ENCODE results near the gene ARHGAP15.
A peak's percentile ranks its signal among the peaks of the same experiment; 100 is the strongest.
"Not testable (repeated sequence)": the region's sequence is repeated elsewhere in the genome, so short reads cannot be mapped to it uniquely, and the experiment has no call there.

Gene ARHGAP15

DNA sequence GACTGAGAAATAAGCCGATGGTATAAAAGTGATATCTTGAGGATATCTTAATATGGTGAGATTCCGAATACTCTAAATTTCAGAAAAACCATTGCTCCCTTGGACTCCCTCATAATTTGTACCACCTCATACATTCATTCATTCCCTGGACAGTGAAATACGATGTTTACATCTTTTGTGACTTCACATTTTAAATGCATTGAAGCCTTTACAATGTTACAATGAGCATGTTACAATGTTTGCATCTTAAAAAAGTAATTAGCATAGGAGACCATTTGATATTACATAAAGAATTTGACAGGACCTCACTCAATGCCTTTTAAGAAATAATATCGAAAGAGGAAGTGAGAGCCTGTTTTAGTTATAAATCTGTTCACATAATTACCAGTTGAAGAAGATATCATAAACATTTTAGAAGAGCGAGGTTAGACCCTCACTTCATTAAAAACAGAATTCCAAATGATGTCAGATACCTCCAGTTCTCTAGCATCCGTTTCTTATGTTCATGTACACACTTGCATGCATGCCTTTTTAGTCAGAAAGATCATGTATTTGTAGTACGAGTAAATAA, 372.0 kb downstream of the ARHGAP15 start:
- DNase-seq = no peak

DNA sequence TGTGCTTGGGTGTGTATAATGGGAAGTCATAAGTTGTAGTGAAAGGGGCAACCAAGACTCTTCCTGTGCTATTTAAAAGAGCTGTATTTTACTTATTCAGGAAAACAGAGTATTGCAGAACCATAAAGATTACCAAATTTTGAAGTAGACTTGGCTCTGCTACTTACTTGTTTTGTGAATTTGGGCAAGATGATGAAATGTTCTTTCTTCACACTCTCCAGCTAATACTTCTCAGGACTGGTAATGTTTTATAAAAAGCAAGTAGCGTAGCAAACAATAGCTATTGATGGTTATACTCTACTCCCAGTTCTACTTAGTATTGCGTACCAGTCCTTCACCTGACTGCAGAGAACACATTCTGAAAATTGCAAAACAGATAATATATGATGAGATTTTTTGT, 374.1 kb downstream of the ARHGAP15 start:
- DNase-seq = peak; percentile 18 to 28

DNA sequence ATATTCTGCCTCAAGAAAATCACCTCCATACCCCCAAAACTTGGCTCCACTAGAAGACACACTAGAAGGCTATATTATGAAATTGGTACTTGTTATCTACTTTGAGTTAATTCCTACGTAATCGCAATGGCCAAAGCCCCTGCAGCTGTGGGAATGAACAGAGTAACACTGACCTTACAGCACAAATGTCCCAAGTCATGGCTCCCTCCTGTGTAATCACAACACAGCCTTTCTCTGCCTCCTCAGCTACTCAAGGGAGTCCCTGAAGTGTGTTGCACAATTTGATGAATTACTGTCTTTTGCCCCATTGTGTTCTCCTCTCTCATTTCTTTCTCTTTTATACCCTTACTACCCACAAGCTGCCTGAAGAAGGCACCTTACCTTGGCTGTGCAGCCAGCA, 375.2 kb downstream of the ARHGAP15 start:
- DNase-seq = no peak

DNA sequence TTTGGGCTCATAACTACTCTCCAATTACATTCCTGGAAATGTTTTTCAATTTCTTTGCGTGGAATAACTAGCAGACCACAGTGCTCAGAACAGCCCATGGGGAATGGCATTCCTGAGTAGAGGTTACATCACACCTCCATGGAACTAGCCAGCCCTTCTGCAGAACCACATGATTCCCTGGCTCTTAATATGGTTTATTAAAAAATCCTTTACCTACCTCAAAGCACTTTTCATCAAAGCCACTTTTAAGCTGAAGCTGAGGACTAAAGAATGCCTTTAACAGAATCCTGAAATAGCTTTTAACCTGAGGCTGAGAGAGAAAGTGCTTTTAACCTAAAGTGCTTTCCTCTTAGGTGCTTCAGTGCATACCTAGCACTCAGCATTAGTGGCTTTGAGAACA, 376.3 kb downstream of the ARHGAP15 start:
- DNase-seq = no peak

DNA sequence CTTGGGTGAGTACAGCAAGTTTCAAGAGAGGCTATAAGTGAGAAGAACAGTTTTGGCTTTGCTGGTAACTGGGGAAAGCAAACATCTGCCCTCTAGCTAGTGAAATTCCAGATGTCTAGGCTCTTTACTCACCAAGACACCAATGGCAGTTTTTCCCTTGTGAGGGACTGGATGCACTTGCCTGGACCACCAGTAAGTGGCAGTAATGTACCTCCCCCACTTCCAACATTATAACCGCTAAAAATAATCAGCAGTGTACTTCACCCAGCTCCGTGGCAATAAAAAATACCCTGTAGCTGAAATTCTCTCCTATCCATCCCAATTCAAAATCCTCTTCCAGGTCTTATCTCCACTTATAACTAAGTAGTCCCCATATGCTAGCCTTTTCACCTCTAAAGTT, 383.9 kb downstream of the ARHGAP15 start:
- DNase-seq = no peak

DNA sequence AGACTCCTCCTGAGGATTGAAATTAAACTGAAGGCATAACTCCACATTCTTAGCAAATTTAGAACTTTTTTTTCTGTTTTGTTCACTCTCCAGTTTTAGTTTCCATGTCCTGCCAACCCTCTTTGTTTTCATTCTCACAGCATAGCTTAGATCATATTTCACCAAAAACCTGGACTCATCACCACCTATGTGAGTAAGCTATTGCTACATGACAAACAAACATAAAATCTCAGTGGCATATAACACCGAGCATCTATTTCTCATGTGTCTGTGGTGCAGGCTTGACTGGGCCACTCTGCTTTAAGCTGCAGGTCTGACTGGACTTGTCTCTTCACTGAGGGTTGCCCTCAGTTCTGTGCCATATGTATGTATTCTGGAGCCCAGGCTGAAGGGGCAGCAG, 385.2 kb downstream of the ARHGAP15 start:
- no peak for DNase-seq

DNA sequence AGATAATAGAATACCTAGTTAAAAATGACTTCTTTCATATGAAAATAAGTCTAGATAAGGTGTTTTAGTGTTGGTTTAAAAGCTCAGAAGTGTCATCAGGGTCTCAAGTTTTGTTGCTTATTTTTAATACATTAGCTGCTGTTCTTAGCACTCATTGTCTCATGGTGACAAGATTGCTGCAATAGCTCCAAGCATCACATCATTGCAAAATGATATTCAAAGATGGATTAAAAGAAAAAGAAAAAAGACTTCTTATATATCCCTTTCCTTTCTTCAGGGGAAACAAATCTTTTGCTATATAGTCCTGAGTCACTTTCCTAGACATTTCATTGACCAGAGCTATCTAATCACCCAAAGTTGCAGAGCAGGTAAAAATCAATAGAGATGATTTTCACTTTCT, 386.1 kb downstream of the ARHGAP15 start:
- DNase-seq = no peak

DNA sequence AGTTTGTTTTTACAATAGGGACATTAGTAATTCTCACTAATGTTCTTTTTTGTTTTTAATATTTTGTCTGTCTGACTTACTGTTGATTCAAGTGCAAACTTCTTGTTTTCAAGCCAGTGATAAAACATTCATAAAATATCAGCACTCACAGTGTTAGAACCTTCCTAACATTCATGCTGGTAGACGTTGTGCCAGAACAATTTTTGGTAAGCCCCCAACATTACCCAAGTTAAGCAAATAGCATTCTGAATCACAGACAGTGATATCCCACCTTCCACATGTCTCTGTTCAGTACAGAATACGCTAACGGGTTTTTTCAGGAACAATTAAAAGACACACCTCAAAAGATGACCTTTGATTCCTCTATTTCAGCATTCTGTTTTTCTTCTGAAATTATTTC, 390.3 kb downstream of the ARHGAP15 start:
- DNase-seq = no peak

DNA sequence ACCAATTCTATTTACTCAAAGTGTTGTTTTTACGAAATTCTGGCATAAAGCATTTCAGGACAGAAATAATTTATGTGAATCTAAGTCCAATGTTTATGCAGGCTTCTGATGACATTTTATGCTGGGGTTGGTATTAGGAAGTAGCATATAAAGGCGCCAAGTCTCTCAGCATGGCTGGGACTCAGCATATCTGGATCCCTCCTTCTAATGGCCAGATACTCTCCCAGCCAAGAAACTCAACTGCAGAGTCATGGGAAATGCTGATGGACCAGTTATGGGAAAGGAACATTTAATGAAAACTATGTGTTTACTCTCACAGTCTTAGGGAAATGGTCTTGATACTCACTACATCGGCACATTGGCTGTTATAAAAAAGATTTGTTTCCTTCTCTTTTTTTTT, 392.2 kb downstream of the ARHGAP15 start:
- DNase-seq = no peak

DNA sequence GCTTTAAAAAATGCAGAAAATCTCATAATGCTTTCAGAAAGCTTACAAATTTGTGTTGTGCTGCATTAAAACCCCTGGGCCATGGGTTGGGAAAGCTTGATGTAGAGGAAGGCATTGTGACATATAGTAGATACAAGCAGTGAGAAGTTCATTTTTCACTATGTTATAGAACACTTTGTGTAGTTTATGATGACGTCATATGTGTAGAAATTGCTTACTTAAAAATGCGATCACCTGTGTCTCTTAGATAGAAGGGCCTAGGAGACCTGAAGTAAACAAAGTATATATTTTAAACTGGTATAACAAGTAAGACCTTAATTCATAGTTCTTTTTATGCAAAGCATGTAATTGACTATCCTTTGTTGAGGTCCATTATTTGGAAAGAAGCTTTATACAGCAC, 393.5 kb downstream of the ARHGAP15 start:
- DNase-seq = no peak

DNA sequence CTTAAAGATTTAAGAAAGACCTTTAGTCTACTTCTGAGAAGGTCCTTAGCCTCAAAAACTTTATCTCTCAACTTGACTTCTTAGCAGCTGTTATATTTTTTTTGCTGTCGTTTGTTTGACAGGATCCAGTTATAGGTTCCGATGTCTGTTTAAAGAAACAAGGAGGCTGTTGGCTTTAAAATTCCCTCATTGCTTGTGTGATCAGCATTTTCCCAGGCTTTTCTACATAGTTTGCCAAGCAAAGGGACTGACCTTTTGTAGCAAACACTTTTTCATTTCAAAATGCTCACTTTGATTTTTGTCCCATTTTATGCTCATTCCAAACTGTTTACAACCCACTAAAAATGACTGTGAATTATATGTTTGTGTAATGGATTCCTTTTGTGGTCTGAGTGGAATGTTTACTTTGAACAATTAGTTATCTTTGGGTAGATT, 394.9 kb downstream of the ARHGAP15 start:
- DNase-seq = no peak

DNA sequence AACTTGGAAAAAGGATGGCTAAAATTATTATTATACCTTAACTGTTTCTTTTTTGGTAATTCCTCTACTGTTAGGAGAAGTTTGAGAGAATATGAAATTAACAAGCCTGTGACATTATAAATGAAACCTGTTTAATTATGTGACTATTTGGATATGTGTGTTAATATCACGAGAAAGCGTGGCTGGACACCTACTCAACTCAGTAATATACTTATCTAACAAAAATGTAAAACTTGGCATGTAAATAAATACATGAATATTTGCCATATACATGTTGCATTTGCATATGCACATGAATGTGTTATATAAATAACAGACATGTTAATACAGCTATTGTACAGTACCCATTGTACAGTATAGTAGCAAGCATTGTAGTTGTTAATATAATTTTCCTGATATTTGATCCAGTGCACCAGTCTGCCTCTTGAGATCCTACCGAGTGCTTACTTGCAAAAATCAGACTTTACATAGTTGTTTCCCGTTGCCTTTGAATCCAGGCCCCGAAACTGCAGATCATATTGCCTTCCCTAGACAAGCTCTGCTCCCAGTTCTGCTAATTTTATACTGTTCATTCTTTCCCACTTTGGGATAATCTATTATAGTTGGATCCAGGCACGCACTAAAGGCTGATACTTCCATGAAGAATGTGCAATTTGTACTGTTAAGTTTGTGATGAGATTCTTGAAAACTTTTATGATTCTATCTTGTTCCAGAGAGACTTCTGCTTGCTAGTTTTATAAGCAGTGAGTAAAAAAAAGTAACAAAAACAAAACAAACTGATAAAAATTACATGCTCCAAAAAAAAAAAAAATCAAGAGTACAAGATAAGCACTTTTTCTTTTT, 395.6 kb downstream of the ARHGAP15 start:
- no peak for DNase-seq

DNA sequence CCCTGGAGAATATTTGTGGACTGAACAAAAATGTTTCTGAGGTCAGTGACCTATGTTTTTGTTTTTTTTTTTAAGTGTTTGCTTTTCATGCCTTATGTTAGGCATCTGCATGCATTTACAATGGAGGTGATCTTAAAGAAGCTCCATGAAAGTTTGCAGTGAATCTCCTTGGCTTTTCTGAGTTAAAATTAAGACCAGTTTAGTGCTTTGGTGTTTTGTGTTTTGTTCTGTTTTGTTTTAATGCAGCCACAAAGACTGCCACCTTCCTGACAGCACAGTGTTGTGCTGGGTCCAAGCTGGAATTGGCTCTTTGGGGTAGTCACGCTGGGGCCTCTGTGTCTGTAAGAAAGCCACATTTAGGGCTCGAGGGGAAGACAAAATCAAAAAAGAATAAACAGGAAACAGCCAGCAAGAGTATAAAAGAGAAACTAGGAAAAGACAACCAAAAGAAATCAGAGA, 396.2 kb downstream of the ARHGAP15 start:
- DNase-seq = no peak

DNA sequence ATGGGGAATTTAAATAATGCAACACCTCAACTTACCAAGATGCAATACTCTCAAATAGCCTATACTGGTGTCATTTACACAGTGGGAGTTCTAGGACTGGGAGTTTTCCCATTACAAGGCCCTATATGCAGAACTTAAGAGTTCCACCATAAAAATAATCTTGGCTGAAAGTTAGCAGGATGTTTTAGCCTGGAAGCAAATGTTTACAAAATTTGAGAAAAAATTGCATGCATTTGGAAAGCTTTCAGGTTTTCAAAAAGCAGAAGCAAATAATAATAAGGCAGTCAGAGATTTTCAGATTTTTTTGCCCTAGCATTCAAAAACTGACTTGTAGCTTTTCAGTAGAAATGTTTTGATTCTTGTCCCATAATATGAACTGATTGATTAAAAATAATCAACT, 397.3 kb downstream of the ARHGAP15 start:
- DNase-seq = no peak

DNA sequence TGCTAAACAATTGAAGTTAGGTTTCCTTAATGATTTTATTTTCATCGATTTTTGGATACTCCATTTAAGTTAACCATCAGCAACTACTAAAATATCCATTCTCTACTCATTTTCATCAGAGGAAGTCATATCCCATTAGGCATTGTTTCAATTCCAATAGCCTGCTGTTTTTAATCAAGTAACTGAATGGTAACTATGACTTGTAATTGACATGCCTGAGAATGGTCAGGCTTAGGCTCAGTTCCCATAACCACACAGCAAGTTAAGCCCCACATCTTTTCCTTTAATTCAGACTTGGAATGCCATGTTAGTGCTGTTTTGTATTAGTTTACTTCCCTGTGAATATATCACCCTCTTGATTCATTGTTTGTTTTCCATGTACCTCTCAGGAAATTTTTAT, 398.8 kb downstream of the ARHGAP15 start:
- DNase-seq = no peak

DNA sequence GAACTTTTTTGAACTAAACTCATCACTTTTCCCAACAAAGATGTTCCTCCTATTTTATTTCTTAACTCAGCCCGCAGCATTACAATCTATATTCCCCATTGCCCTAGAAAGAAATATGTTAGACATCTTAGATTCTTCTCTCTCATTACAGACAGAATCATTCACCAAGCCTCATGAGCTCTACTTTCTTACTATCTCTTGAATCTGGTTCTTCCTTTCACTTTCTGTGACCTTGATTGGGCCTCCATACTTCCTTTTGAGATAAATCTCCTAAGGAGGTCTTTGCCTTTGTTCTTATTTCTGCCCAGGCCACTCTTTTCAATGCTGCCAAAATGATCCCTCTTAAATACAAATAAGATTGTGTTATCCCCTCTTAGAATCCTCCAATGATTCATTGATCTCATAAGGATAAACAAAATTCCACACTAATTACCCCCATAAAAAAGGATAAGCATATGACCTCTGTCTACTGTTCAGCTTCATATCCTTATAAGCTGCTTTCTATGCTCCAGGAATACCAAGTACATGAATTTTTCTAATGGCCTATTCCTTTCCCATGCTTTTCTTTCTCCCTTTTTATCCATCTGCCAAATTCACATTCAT, 400.0 kb downstream of the ARHGAP15 start:
- DNase-seq = no peak

DNA sequence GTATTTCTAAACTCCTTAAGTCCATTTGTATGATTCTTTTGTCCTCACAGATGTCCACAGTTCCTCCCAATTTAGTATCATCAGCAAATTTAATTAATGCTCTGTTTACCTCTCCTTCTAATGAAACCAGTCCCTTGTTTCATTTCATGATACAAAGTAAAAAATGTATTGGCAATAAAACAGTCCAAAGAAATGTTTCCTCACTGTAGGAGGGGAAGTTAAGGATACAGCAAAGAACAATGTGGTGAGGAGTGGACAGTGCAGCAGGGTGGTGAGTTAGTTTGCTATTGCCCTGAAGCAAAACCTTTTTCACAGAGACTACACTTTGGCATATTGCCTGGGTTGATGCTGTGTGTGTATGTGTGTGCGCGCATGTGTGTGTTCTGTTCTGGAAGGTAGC, 401.5 kb downstream of the ARHGAP15 start:
- no peak for DNase-seq

DNA sequence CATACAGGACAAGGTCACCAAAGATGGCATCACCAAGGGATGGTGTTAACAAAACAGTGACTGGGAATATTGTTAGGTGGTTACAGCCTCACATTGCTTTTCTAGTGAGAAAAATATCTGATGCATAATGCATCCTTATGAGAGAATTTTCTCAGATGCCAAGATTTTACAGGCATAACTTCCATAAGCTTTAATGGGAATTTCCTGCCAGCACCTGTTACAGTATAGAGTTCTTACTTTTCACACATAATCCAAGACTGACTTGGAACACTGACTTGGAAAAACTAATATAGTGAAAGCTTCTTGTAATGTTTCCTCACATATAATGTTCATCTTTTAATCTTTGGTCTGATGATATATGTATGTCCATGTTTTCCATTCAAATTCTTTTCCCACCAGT, 402.8 kb downstream of the ARHGAP15 start:
- no peak for DNase-seq

DNA sequence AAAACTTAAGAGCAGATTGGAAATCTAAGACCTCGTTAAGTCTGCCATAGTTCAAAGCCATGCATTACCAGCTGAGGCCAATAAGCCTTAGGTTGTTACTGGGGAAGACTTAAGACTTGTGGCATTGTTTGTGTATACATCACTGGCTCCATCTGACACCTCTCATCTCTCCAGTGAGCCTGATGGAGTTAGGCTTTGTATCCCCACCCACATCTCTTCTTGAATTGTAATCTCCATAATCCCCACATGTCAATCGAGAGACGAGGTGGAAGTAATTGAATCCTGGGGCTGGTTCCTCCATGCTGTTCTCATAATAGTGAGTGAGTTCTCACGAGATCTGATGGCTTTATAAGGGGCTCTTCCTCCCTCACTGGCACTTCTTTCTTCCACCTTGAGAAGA, 404.6 kb downstream of the ARHGAP15 start:
- no peak for DNase-seq

DNA sequence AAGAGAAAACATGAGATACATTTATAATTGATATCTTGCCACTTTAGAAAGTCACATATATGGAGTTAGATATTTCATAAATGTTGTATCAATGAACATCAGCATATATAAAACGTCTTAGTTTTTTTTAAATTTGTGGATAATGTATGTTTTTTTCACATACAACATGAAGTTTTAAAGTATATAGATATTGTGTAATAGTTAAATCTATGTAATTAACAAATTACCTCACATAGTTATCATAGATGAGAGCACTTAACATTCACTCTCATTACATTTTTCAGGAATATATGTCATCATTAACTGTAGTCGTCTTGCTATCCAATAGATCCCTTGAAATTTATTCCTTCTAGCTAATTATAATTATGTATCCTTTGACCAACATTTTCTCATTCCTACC, 406.6 kb downstream of the ARHGAP15 start:
- no peak for DNase-seq

DNA sequence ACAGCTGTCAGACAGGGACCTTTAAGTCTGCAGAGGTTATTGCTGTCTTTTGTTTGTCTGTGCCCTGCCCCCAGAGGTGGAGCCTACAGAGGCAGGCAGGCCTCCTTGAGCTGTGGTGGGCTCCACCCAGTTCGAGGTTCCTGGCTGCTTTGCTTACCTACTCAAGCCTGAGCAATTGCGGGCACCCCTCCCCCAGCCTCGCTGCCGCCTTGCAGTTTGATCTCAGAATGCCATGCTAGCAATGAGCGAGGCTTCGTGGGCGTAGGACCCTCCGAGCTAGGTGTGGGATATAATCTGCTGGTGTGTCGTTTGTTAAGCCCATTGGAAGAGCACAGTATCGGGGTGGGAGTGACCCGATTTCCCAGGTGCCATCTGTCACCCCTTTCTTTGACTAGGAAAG, 412.7 kb downstream of the ARHGAP15 start:
- not testable (repeated sequence) for DNase-seq

DNA sequence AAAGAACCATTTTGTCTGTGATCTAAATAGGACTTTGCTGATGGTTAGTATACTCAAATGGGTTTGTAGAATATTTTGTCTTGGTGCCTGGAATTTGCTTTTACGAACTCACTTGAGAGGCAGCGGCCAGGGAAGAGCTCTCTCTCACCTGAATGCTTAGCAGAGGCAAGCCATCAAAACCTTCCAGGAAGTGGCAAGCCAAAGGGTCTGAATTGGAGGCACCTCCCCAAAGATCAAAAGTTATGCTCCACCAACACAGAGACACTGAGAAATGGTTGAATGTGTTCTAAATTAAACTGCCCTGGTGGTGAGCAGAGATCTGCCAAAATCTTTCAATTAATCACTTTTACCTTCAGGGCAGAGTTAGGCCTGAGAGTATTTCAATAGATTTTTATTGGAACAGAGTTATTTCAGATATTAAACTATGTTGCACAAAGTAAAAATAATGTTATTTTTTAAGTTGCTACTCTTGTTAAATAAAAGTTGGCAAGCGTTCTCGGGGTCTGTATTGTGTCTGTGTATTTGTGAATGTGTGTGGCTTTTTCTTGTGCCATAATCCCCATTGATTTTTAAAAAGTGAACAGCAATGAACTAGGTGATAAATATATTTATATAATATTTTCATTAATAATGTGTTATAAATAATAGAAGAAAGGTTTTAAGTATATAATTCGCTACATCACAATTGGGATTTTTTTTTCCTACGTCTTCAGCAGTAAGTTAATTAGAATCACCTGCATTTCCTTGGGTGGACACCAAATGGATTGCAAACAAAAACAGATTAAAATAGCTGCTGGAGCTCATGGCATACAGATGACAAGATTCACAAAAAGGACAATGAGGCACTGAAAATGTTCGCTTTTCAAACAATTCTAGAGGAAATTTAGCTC, 416.1 kb downstream of the ARHGAP15 start:
- no peak for DNase-seq

DNA sequence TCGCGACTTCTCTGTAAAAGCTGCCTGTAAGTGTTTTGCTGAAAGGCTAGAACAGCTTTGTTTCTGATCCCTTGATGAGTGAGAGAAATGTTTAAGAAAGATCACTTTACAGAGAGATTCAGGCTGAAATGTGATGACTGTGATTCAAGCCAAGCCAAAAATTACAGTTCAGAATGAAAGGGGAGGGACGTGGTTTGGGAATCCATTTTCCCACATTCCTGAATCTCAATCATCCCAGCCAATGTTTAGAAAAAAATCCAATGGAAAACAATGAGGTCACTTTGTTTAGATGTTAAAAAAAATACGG, 416.7 kb downstream of the ARHGAP15 start:
- no peak for DNase-seq
